ENCODE results near the gene CEP41. TPM values are rescaled to one million over a fixed set of nuclear protein-coding genes. Genes with fewer than 3 reads are reported as not detected.

CEP41 gene
- total and polyA plus RNA-seq, 2 of the 13 experiments (the other 11 are each of a cell fraction or from before 2014, with no cell fraction given), result 8.7 to 9.0 TPM

DNA sequence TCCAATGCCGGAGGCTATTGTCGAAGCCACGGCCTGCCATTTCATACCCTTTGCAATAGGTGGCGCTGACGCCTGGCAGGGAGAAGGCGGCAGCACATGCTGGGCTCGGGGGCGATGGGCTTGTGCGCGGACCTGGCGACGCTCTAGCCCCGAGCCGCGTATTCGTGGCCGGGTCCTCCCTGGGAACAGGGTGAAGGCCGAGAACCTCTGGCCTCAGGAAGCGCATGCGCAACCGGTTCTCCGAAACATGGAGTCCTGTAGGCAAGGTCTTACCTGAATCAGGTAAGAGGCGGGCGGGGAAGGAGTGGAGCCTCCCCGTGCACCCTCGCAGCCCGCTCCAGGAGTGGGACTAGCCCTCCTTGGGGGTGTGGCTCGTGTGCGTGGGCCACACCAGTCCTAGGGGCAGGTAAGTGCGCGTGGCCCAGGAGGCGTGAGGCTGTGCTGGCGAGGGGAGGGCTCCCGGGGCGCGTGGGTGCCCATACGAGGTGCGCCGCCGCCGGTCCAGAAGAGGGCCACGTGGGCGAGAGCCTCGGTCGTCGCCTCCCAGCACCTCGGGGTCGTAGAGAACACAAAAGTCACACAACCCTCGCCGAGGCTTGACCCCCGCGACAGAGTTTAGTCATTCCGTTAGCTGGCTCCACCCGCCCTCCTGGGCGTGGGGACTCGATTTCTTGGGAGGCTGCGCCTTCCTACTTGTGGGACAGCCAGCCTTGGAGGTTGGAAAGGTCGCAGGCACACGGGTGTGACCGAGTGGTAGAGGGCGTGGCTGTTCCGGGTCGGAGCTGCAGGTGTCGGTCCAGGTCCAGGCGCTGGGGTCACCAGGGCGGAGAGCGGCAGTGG is 45.5 kb upstream of the CEP41 start (continued):
- TF ChIP-seq REST (IDR thresholded peaks at IDR 0.05; ENCODE audit: borderline replicate concordance in 1 of 2, low read depth in 1 of 2, low read length in 2 of 2) (no peak), KMT2B (CRISPR knock-in tag; IDR thresholded peaks at IDR 0.05) (peak; percentile 52; the same call in 1 of the 2 replicates), ZNF772 (CRISPR knock-in tag; IDR thresholded peaks at IDR 0.05) (peak; percentile 77), THAP11 (CRISPR knock-in tag; IDR thresholded peaks at IDR 0.05) (peak; percentile 82), ZBTB42 (CRISPR knock-in tag; IDR thresholded peaks at IDR 0.05) (no peak), ZNF777 (CRISPR knock-in tag; IDR thresholded peaks at IDR 0.05) (0 out of 2 replicates have a peak, but pooled peaks have one; percentile 2), ZFP41 (CRISPR knock-in tag; IDR thresholded peaks at IDR 0.05; ENCODE audit: borderline replicate concordance) (peak; percentile 85; the same call in 1 of the 2 replicates), ZNF607 (CRISPR knock-in tag; IDR thresholded peaks at IDR 0.05; ENCODE audit: borderline replicate concordance) (peak; percentile 71), GATA4 (IDR thresholded peaks at IDR 0.05; ENCODE audit: borderline replicate concordance, low read depth) (no peak), GABPA (IDR thresholded peaks at IDR 0.05; ENCODE audit: low read depth, low read length) (no peak), GABPA (CRISPR knock-in tag; IDR thresholded peaks at IDR 0.05; ENCODE audit: low read depth) (0 out of 2 replicates have a peak, but pooled peaks have one; percentile 37), DPF2 (CRISPR knock-in tag; IDR thresholded peaks at IDR 0.05; ENCODE audit: borderline replicate concordance, low read depth) (no peak), XRCC5 (optimal IDR thresholded peaks at IDR 0.05; ENCODE audit: low read length) (peak; percentile 80)
- TF ChIP-seq, protein P1, sequence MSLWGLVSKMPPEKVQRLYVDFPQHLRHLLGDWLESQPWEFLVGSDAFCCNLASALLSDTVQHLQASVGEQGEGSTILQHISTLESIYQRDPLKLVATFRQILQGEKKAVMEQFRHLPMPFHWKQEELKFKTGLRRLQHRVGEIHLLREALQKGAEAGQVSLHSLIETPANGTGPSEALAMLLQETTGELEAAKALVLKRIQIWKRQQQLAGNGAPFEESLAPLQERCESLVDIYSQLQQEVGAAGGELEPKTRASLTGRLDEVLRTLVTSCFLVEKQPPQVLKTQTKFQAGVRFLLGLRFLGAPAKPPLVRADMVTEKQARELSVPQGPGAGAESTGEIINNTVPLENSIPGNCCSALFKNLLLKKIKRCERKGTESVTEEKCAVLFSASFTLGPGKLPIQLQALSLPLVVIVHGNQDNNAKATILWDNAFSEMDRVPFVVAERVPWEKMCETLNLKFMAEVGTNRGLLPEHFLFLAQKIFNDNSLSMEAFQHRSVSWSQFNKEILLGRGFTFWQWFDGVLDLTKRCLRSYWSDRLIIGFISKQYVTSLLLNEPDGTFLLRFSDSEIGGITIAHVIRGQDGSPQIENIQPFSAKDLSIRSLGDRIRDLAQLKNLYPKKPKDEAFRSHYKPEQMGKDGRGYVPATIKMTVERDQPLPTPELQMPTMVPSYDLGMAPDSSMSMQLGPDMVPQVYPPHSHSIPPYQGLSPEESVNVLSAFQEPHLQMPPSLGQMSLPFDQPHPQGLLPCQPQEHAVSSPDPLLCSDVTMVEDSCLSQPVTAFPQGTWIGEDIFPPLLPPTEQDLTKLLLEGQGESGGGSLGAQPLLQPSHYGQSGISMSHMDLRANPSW (CRISPR knock-in tag; IDR thresholded peaks at IDR 0.05; ENCODE audit: borderline replicate concordance), result no peak
- TF ChIP-seq, protein P2, sequence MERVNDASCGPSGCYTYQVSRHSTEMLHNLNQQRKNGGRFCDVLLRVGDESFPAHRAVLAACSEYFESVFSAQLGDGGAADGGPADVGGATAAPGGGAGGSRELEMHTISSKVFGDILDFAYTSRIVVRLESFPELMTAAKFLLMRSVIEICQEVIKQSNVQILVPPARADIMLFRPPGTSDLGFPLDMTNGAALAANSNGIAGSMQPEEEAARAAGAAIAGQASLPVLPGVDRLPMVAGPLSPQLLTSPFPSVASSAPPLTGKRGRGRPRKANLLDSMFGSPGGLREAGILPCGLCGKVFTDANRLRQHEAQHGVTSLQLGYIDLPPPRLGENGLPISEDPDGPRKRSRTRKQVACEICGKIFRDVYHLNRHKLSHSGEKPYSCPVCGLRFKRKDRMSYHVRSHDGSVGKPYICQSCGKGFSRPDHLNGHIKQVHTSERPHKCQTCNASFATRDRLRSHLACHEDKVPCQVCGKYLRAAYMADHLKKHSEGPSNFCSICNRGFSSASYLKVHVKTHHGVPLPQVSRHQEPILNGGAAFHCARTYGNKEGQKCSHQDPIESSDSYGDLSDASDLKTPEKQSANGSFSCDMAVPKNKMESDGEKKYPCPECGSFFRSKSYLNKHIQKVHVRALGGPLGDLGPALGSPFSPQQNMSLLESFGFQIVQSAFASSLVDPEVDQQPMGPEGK (CRISPR knock-in tag; IDR thresholded peaks at IDR 0.05), result peak; percentile 66
- TF ChIP-seq, protein P3, sequence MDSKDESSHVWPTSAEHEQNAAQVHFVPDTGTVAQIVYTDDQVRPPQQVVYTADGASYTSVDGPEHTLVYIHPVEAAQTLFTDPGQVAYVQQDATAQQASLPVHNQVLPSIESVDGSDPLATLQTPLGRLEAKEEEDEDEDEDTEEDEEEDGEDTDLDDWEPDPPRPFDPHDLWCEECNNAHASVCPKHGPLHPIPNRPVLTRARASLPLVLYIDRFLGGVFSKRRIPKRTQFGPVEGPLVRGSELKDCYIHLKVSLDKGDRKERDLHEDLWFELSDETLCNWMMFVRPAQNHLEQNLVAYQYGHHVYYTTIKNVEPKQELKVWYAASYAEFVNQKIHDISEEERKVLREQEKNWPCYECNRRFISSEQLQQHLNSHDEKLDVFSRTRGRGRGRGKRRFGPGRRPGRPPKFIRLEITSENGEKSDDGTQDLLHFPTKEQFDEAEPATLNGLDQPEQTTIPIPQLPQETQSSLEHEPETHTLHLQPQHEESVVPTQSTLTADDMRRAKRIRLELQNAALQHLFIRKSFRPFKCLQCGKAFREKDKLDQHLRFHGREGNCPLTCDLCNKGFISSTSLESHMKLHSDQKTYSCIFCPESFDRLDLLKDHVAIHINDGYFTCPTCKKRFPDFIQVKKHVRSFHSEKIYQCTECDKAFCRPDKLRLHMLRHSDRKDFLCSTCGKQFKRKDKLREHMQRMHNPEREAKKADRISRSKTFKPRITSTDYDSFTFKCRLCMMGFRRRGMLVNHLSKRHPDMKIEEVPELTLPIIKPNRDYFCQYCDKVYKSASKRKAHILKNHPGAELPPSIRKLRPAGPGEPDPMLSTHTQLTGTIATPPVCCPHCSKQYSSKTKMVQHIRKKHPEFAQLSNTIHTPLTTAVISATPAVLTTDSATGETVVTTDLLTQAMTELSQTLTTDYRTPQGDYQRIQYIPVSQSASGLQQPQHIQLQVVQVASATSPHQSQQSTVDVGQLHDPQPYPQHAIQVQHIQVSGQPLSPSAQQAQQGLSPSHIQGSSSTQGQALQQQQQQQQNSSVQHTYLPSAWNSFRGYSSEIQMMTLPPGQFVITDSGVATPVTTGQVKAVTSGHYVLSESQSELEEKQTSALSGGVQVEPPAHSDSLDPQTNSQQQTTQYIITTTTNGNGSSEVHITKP (CRISPR knock-in tag; IDR thresholded peaks at IDR 0.05; ENCODE audit: low read depth), result no peak; the same call in 1 of the 2 replicates

Data from HepG2 (cell line).